K562 (cell line): ENCODE data around the gene TBCC. TPM values are rescaled to one million over a fixed set of nuclear protein-coding genes. Genes with fewer than 3 reads are reported as not detected.

Experiments
- ATAC-seq: fragments of 200-7000 bp; cut with Tn5 transposase; 3 replicates; pipeline ENCODE4 v1.9.1; 2020; ENCODE audit warnings: moderate library complexity
- BruUV-seq: library from RNA; stranded (reverse); fragments of 400-500 nt; replicated peaks from 2 replicates; lab custom pipeline; 2021; lab: Mats Ljungman, UMichigan
- CTCF ChIA-PET: fragments of 300-600 bp; formaldehyde crosslinking; extraction: SDS; loops from one replicate; lab custom pipeline; 2021; ENCODE audit warnings: low intra/inter-chr PET ratio; lab: Yijun Ruan, JAX
- POLR2A ChIA-PET: fragments of 300-600, 350-650 bp; sonication (Branson Sonifier 250); formaldehyde crosslinking; extraction: SDS; loops from one replicate; lab custom pipeline; 2021; ENCODE audit warnings: antibody characterized with exemption, inconsistent platforms; lab: Yijun Ruan, JAX
- DNase-seq, 4 experiments: peaks; one replicate each; pipeline versions ENCODE4 v3.0.0 to v3.0.0-alpha.2; 2011 to 2018; ENCODE audit warnings: low spot score in 3 of 4, mixed read lengths in 3 of 4; ENCODE audit errors: extremely low read depth in 1 of 4
- FAIRE-seq: peaks from 2 replicates; lab custom pipeline; 2011; peaks lifted over from hg19 to GRCh38; lab: Jason Lieb, UNC
- H2AFZ ChIP-seq: 2 replicates; pipeline ENCODE4 v1.6.0; 2011; ENCODE audit warnings: low read depth, low read length, control low read depth, inconsistent platforms
- H3K27ac ChIP-seq: fragments of 200-600 bp; 3 replicates; pipeline ENCODE4 v1.8.0; 2011; ENCODE audit warnings: low read depth, mild to moderate bottlenecking, control low read depth, inconsistent platforms, low read length, moderate library complexity, mixed read lengths; ENCODE audit errors: extremely low read depth
- H3K27me3 ChIP-seq, 2 experiments: fragments of 300-600 bp in 1 of 2; 2 replicates in 1 of 2; 3 replicates in 1 of 2; pipeline versions ENCODE4 v1.6.0 to v1.8.0; 2011; ENCODE audit warnings: inconsistent platforms in 2 of 2, low read length in 2 of 2, mild to moderate bottlenecking in 1 of 2, mixed read lengths in 1 of 2, moderate library complexity in 1 of 2; ENCODE audit not compliant: control insufficient read depth in 2 of 2, insufficient read depth in 2 of 2
- H3K36me3 ChIP-seq: fragments of 300-600 bp; 3 replicates; pipeline ENCODE4 v1.8.0; 2011; ENCODE audit warnings: mild to moderate bottlenecking, low read length, inconsistent platforms; ENCODE audit not compliant: control insufficient read depth, insufficient read depth
- H3K4me1 ChIP-seq, 2 experiments: fragments of 200-600 bp in 1 of 2; replicated peaks in 1 of 2; 2 replicates in 1 of 2; 3 replicates in 1 of 2; pipeline versions ENCODE4 v1.5.1 to v1.8.0; 2011; ENCODE audit warnings: inconsistent platforms in 2 of 2, low read length in 2 of 2, mild to moderate bottlenecking in 1 of 2, mixed read lengths in 1 of 2, moderate library complexity in 1 of 2; ENCODE audit not compliant: control insufficient read depth in 2 of 2, insufficient read depth in 2 of 2
- H3K4me2 ChIP-seq: 2 replicates; pipeline ENCODE4 v1.6.1; 2011; ENCODE audit warnings: low read length, control low read depth, inconsistent platforms, mixed read lengths; ENCODE audit not compliant: insufficient read depth
- H3K4me3 ChIP-seq: fragments of 200-600 bp; sonication (generic), shearing (Covaris generic); 2 replicates; pipeline ENCODE4 v1.5.1; 2016; ENCODE audit warnings: control low read depth, inconsistent platforms
- H3K79me2 ChIP-seq: fragments of 200-600 bp; 3 replicates; pipeline ENCODE4 v1.8.0; 2011; ENCODE audit warnings: low read length, inconsistent platforms; ENCODE audit not compliant: control insufficient read depth, insufficient read depth
- H3K9ac ChIP-seq, 2 experiments: 2 replicates each; pipeline versions ENCODE4 v1.6.0 to v1.6.1; 2011; ENCODE audit warnings: low read depth in 2 of 2, low read length in 2 of 2, control low read depth in 1 of 2, inconsistent platforms in 1 of 2, mild to moderate bottlenecking in 1 of 2, mixed read lengths in 1 of 2; ENCODE audit not compliant: insufficient read depth in 1 of 2
- H3K9me1 ChIP-seq: one replicate; pipeline ENCODE4 v1.6.0; 2011; ENCODE audit warnings: inconsistent platforms, mild to moderate bottlenecking, low read length, moderate library complexity; ENCODE audit not compliant: control insufficient read depth, insufficient read depth
- H3K9me3 ChIP-seq: replicated peaks from 2 replicates; pipeline ENCODE4 v1.5.1; 2011; ENCODE audit warnings: low read depth, low read length, inconsistent platforms; ENCODE audit not compliant: control insufficient read depth, insufficient read depth
- H4K20me1 ChIP-seq: replicated peaks from 2 replicates; pipeline ENCODE4 v1.6.1; 2011; ENCODE audit warnings: low read length, inconsistent platforms, mixed read lengths; ENCODE audit not compliant: control insufficient read depth, insufficient read depth
- ARNT ChIP-seq, 2 experiments: fragments of 450-650 bp; IDR thresholded peaks; 2 replicates each; pipeline ENCODE4 v1.6.1; 2016; ENCODE audit warnings: mild to moderate bottlenecking in 1 of 2
- BCOR ChIP-seq: fragments of 450-650 bp; IDR thresholded peaks from 2 replicates; pipeline ENCODE4 v1.6.1; 2016
- C11orf30 ChIP-seq: fragments of 450-650 bp; IDR thresholded peaks from 2 replicates; pipeline ENCODE4 v1.6.1; 2016; ENCODE audit warnings: low read depth, mild to moderate bottlenecking
- CBFA2T2 ChIP-seq: fragments of 450-650 bp; conservative IDR thresholded peaks from 2 replicates; pipeline ENCODE4 v1.6.1; 2017; ENCODE audit warnings: mild to moderate bottlenecking
- GTF2F1 ChIP-seq: IDR thresholded peaks from 2 replicates; pipeline ENCODE4 v1.6.1; 2011; ENCODE audit warnings: low read depth, low read length, improper control_type of control experiment
- HLTF ChIP-seq: fragments of 450-650 bp; IDR thresholded peaks from 2 replicates; pipeline ENCODE4 v1.6.1; 2016
- HNRNPL ChIP-seq: fragments of 200-400 bp; formaldehyde crosslinking; IDR thresholded peaks from 2 replicates; pipeline ENCODE4 v1.6.1; 2017; ENCODE audit warnings: low read depth, mild to moderate bottlenecking, low read length
- KDM4B ChIP-seq, 2 experiments: fragments of 450-650 bp in 1 of 2; sonication (generic) in 1 of 2; IDR thresholded peaks; 2 replicates each; pipeline ENCODE4 v1.6.1; 2016 to 2017; ENCODE audit warnings: borderline replicate concordance in 2 of 2, antibody characterized with exemption in 1 of 2, low read depth in 1 of 2, mild to moderate bottlenecking in 1 of 2
- NFRKB ChIP-seq: fragments of 450-650 bp; IDR thresholded peaks from 2 replicates; pipeline ENCODE4 v1.6.1; 2016; ENCODE audit warnings: low read depth
- PATZ1 ChIP-seq: fragments of 250-450 bp; sonication (Bioruptor Pico); IDR thresholded peaks from 2 replicates; pipeline ENCODE4 v1.5.0; 2020; ENCODE audit warnings: mild to moderate bottlenecking, borderline replicate concordance
- RFX1 ChIP-seq: fragments of 450-650 bp; IDR thresholded peaks from 2 replicates; pipeline ENCODE4 v1.6.1; 2016; ENCODE audit warnings: mild to moderate bottlenecking, moderate library complexity
- SMARCC2 ChIP-seq: fragments of 450-650 bp; IDR thresholded peaks from 2 replicates; pipeline ENCODE4 v1.6.1; 2017; ENCODE audit warnings: antibody characterized with exemption, moderate library complexity, mild to moderate bottlenecking, low read depth
- SMC3 ChIP-seq: conservative IDR thresholded peaks from 2 replicates; pipeline ENCODE4 v1.6.1; 2011; ENCODE audit warnings: low read depth, low read length, improper control_type of control experiment; ENCODE audit not compliant: insufficient read depth
- TBP ChIP-seq: optimal IDR thresholded peaks from 2 replicates; pipeline ENCODE3; 2011; ENCODE audit warnings: low read depth, low read length, improper control_type of control experiment
- TEAD2 ChIP-seq: fragments of 450-650 bp; IDR thresholded peaks from 2 replicates; pipeline ENCODE4 v1.6.1; 2016; ENCODE audit warnings: missing genetic modification characterization, control low read depth, missing compliant biosample characterization
- ZFP30 ChIP-seq: fragments of 250-450 bp; sonication (Bioruptor Pico); IDR thresholded peaks from 2 replicates; pipeline ENCODE4 v1.8.0; 2022; ENCODE audit warnings: moderate library complexity, mild to moderate bottlenecking, inconsistent platforms, borderline replicate concordance
- ZNF174 ChIP-seq: fragments of 250-450 bp; sonication (Bioruptor Pico); IDR thresholded peaks from 2 replicates; pipeline ENCODE4 v1.4.0; 2020; ENCODE audit warnings: mild to moderate bottlenecking
- ZNF347 ChIP-seq: fragments of 450-650 bp; formaldehyde crosslinking; IDR thresholded peaks from 2 replicates; pipeline ENCODE4 v1.4.0; 2020; ENCODE audit warnings: low read depth, mild to moderate bottlenecking, moderate library complexity
- WGBS: fragments of 100-300 bp; shearing (Covaris generic); methylation state at CpG from one replicate; pipeline ENCODE4 v1.1.6; 2016; ENCODE audit warnings: low coverage, mixed read lengths; ENCODE audit not compliant: insufficient coverage; ENCODE audit errors: missing lambda C conversion rate; 5-methylcytosine and 5-hydroxymethylcytosine counted together
- in situ Hi-C: fragments of 300-500 bp; cut with MboI; formaldehyde crosslinking; loops from 4 replicates; pipeline ENCODE4 v1.15.0; 2018; ENCODE audit warnings: inconsistent platforms, mixed read lengths
- intact Hi-C: fragments of 100-400 bp; cut with micrococcal nuclease; formaldehyde crosslinking; loops from 2 replicates; pipeline ENCODE4 v1.14.2; 2022
- polyA plus RNA-seq, 8 experiments: library from polyadenylated mRNA; depleted of rRNA in 4 of 8; stranded (reverse) in 5 of 8; unstranded in 3 of 8; fragments of >200 nt; fragmentation: Nextera tagmentation in 2 of 8; fragmentation: Illumina TruSeq in 1 of 8; extraction: Ambion mirVana in 2 of 8; extraction: Trizol in 1 of 8; gene quantifications; 2 replicates each; pipeline versions ENCODE4 v1.2.1 to v1.2.3, GENCODE V29; 2011 to 2014; ENCODE audit warnings: inconsistent platforms in 1 of 8, missing spikeins in 1 of 8
- total RNA-seq, 7 experiments: library from RNA; depleted of rRNA in 6 of 7; stranded (reverse); fragments of >200 nt in 6 of 7; fragmentation: Illumina TruSeq in 2 of 7; extraction: Trizol in 2 of 7; gene quantifications; 2 replicates each; pipeline versions ENCODE4 v1.2.1 to v1.2.3, GENCODE V29; 2011 to 2021; ENCODE audit warnings: low replicate concordance in 1 of 7
- TF ChIP-seq, protein P1 (sequence below): fragments of 450-650 bp; formaldehyde crosslinking; conservative IDR thresholded peaks from 2 replicates; pipeline ENCODE4 v1.4.0; 2022; ENCODE audit warnings: mild to moderate bottlenecking, missing genetic modification characterization

TBCC gene
- total and polyA plus RNA-seq, 9 of the 15 experiments (the other 6 are each of a cell fraction or from before 2014, with no cell fraction given), result 2.8 to 34.1 (median 23.3) TPM

DNA sequence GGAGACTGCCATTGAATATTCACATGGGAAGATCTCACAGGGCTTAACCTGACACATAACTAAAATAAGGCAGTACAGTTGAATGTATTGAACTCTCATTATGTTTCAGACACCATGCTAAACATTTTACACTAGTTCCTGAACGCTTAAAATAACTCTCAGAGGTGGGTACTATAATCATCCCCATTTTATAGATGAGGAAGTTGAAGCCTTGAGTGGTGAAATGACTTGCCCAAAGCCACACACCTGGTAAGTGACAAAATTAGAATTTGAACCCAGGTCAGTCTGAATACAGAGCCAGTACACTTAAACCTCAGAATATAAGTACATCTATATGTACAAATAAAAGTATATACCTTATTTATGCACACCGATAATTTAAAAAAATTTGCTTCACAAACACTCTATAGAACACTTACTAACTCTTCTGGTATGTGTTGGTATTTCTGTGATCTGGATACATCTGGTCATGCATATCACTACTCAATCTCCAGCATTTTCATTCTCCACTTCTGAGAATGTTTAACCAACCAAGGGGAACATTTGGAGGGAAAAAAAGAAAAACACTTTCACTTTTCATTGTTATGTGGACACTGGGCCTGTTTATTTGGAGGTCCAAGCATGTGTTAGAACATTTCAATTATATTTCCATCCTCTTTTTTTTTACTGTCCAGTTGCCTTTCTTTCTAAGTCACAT, 31.4 kb upstream of the TBCC start:
- no peak for ATAC-seq
- Histone ChIP-seq H2AFZ (no peak overlapping the region), H3K9me1 (no peaks in the 10 kb centered on the region), H3K4me2 (no peak overlapping the region), H3K4me1 (peaks cover 17 to 34% of the 10 kb centered on the region in 2 experiments), H3K9me3 (no peaks in the 10 kb centered on the region), H3K9ac (no peak overlapping the region), H3K4me3 (no peak overlapping the region), H3K79me2 (peaks cover 19% of the 10 kb centered on the region), H3K36me3 (no peaks in the 10 kb centered on the region), H3K27ac (peak overlapping the region; percentile 24; the same call in 1 of the 3 replicates), H3K27me3 (no peaks in the 10 kb centered on the region), H4K20me1 (no peaks in the 10 kb centered on the region)
- DNase-seq, result no peak
- in situ Hi-C loops, result no loop called here
- ChIA-PET POLR2A (no interaction called here), CTCF (no interaction called here)
- FAIRE-seq, result no peak
- no TSS peak for BruUV-seq
- intact Hi-C loops, result no loop called here
- 47% methylated on average over 2 of the region's 2 CpGs for WGBS
- no peak for TF ChIP-seq TBP
- TF ChIP-seq RFX1, result no peak
- no peak for TF ChIP-seq SMARCC2
- TF ChIP-seq, protein P1, sequence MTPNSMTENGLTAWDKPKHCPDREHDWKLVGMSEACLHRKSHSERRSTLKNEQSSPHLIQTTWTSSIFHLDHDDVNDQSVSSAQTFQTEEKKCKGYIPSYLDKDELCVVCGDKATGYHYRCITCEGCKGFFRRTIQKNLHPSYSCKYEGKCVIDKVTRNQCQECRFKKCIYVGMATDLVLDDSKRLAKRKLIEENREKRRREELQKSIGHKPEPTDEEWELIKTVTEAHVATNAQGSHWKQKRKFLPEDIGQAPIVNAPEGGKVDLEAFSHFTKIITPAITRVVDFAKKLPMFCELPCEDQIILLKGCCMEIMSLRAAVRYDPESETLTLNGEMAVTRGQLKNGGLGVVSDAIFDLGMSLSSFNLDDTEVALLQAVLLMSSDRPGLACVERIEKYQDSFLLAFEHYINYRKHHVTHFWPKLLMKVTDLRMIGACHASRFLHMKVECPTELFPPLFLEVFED (CRISPR knock-in tag), result no peak
- no peak for TF ChIP-seq SMC3
- TF ChIP-seq BCOR, result peak; percentile 59; the same call in 1 of the 2 replicates
- TF ChIP-seq HNRNPL, result no peak
- no peak for TF ChIP-seq HLTF
- TF ChIP-seq KDM4B (IDR thresholded peaks at IDR 0.05; ENCODE audit: borderline replicate concordance in 2 of 2, low read depth in 1 of 2), result no peak
- TF ChIP-seq GTF2F1, result no peak
- no peak for TF ChIP-seq ZNF174 (CRISPR knock-in tag)
- TF ChIP-seq ZFP30 (CRISPR knock-in tag), result no peak
- TF ChIP-seq CBFA2T2, result no peak
- TF ChIP-seq C11orf30, result no peak
- no peak for TF ChIP-seq ZNF347 (CRISPR knock-in tag)
- TF ChIP-seq NFRKB, result no peak
- no peak for TF ChIP-seq ARNT (IDR thresholded peaks at IDR 0.05)
- TF ChIP-seq TEAD2 (tag), result no peak
- no peak for TF ChIP-seq PATZ1
